Astrocyte of the spinal cord (primary cell): ENCODE results near the gene ADCY7.
A peak's percentile ranks its signal among the peaks of the same experiment; 100 is the strongest.
"Not testable (repeated sequence)": the region's sequence is repeated elsewhere in the genome, so short reads cannot be mapped to it uniquely, and the experiment has no call there.

Experiments used
- DNase-seq: peaks from one replicate; pipeline ENCODE4 v3.0.0; 2011; ENCODE audit warnings: low read depth, low spot score
- H3K4me3 ChIP-seq: 2 replicates; pipeline ENCODE4 v1.5.1; 2011; ENCODE audit warnings: low read depth, mild to moderate bottlenecking, low read length, moderate library complexity
- in situ Hi-C: cut with HindIII; loops from 2 replicates; pipeline ENCODE4 v1.10.0; 2017; ENCODE audit warnings: low sequenced_read_pairs
- TF ChIP-seq, protein P1 (sequence below): IDR thresholded peaks from 2 replicates; pipeline ENCODE4 v1.5.1; 2012; ENCODE audit warnings: low read depth, mild to moderate bottlenecking, low read length, inconsistent platforms

ADCY7 gene

DNA sequence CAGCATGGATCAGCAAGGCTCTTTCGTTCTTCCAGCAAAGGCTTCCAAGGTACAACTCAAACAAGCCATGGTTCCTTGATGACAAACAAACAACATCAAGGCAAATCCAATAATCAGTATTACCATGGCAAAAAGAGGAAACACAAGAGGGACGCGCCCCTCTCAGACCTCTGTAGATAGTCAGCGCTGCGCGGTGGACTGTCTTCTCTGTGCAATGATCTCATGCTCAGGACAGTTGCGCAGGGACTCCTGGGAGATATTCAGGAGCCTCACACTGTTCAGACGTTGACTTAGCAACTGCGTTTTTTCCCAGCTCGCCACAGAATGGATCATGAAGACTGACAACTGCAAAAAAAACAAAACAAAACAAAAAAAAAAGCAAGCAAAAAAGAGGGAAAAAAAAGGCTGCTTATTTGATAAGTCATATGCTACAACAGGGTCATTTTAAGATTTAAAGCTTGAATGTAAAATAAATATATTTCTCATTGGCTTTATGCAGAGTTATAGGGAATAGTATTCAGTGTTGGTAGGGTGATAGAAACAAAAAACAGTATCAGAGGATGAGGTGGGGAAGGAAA lies 37.1 kb upstream of the ADCY7 start:
- TF ChIP-seq, protein P1, sequence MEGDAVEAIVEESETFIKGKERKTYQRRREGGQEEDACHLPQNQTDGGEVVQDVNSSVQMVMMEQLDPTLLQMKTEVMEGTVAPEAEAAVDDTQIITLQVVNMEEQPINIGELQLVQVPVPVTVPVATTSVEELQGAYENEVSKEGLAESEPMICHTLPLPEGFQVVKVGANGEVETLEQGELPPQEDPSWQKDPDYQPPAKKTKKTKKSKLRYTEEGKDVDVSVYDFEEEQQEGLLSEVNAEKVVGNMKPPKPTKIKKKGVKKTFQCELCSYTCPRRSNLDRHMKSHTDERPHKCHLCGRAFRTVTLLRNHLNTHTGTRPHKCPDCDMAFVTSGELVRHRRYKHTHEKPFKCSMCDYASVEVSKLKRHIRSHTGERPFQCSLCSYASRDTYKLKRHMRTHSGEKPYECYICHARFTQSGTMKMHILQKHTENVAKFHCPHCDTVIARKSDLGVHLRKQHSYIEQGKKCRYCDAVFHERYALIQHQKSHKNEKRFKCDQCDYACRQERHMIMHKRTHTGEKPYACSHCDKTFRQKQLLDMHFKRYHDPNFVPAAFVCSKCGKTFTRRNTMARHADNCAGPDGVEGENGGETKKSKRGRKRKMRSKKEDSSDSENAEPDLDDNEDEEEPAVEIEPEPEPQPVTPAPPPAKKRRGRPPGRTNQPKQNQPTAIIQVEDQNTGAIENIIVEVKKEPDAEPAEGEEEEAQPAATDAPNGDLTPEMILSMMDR: no peak
- no peak overlapping the region for H3K4me3 ChIP-seq
- no peak for DNase-seq
- in situ Hi-C loops: no loop called here

DNA sequence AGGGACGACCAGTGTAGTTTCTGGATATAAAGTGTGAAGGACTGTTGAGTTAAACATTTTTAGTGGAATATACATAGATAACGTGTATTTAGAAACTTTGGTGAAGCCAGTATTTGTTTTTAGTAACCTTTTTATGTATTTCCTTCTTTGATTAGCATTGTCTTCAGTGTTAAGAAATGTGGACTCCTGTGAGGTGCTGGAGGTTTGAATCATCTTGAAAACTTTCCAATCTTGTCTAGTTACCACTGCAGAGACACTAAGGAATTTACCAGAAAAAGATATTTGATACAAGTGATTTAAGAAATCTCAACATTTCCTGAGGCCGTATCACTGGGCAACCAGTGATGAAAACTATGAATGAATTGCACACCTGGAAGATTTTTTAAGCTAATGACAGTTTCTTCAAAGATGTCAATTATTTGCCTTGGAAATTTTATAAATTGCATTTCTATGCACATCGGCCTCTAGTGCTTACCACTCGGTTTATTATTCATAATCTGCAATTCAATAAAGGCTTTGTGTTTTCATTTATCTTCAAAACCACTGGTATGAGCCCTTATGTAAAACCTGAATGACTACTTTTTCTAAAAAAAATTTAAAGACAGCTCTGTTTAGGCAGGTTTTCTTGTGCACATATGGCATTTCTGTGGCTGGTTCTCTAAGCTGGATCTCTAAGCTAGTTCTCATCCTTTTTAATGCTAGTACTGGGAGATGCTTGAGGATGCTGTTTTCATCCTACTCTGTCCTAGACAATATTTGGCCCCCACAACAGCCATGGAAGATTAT lies 31.4 kb upstream of the ADCY7 start:
- TF ChIP-seq, protein P1: no peak
- no peak overlapping the region for H3K4me3 ChIP-seq
- DNase-seq: peak; percentile 58
- in situ Hi-C loops: no loop called here

DNA sequence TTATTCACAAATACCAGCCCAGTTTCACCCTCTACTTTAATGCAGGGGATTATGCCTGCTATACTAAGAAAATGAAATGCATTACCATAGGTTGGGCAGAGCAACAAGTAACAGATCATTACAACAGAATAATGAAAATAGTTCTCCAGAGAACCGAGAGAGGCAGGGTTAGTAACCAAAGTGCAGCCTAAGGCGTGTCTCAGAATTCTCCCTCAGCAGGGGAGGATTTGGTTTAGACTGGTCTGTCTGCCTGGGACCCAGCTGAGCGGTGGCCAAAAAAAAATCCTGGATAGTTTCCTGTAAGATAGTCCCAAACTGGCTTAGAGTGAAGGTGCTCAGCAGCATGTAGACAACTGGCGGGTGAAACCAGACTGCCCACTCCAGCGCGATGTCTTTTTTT lies 30.8 kb upstream of the ADCY7 start:
- peak; percentile 56 for DNase-seq
- no peak overlapping the region for H3K4me3 ChIP-seq
- in situ Hi-C loops: no loop called here
- TF ChIP-seq, protein P1: no peak

DNA sequence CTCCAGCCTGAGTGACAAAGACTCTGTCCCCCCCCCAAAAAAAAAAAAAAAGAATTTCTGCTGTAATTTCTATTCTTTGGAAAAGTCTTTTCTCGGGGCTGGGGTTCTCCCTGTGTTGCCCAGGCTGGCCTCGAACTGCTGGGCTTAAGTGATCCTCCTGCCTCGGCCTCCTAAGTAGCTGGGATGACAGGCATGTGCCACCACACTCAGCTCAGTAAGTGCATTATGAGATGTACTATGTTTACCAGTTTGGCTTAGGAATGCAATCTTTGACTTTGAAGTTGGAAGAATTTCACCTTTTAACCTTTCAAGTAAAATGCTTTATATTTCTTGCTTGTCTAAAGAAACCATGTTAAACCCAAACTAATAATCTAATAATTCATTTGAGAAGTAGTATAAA lies 28.0 kb upstream of the ADCY7 start:
- DNase-seq: no peak
- TF ChIP-seq, protein P1: no peak
- in situ Hi-C loops: no loop called here
- H3K4me3 ChIP-seq: no peak overlapping the region

DNA sequence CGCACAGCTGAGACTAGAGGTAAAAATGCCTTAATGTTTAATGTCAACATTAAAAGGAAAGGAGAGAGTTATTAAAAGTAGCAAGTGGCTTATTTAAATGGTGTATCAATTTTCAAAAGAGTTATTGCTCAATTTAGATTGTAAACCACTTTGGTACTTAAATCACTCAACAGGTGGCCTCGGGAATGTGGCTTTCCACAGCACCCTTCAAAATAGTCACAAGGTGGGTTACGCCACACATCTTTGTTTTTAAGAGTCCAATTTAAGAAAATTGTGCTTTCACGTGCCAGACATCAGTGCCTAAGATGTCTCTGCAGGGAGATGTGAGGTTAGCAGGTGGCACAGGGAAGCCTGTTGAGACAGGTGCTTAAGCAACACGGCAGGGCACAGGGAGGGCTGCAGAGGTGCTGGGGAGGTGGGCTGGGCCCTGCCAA lies 27.5 kb upstream of the ADCY7 start:
- DNase-seq: no peak
- H3K4me3 ChIP-seq: no peak overlapping the region
- TF ChIP-seq, protein P1: no peak
- in situ Hi-C loops: no loop called here

DNA sequence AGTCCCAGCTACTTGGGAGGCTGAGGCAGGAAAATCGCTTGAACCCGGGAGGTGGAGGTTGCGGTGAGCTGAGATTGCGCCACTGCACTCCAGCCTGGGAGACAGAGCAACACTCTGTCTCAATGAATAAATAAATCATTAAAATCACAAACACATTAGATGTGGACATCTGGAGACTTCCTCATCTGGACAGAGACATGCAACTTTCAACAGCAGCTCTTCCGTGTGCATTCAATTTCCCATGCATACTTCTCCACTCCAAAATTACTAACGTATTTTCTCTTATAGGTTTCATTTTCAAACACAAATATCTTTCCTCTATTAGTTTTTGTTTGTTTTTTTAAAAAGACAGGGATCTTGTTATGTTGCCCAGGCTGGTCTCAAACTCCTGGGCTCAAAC lies 23.3 kb upstream of the ADCY7 start:
- in situ Hi-C loops, DNase-seq, H3K4me3 ChIP-seq: not testable (repeated sequence)

DNA sequence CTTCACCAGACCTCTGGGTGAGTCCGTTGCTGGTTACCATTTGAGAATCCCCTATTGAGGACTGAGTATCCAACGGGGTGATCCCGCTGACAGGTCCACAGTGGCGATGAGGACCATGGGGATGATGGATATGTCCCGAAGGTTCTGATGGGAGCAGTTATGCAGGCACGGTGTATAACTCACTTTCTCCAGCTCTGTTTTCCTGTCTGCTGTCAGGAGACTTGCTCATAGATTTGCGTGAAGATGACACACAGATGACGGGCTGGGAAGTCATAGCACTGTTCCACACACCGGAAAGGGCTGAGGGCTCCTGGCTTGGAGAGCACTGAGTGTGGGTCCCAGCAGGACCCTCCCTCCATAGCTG lies 22.2 kb upstream of the ADCY7 start:
- TF ChIP-seq, protein P1: no peak
- H3K4me3 ChIP-seq: no peak overlapping the region
- in situ Hi-C loops: no loop called here
- peak; percentile 25 for DNase-seq
